MM.1S (cell line): Measurements from ENCODE around the gene TOR3A.

Experiments
- DNase-seq: peaks from one replicate; pipeline ENCODE4 v3.0.0-alpha.2; 2015
- H2AFZ ChIP-seq: fragments of 300-600 bp; sonication (generic); 2 replicates; pipeline ENCODE4 v1.6.0; 2016; ENCODE audit warnings: antibody characterized with exemption, low read length
- H3F3A ChIP-seq: fragments of 300-600 bp; sonication (generic); 2 replicates; pipeline ENCODE4 v1.6.1; 2016; ENCODE audit warnings: mild to moderate bottlenecking, antibody characterized with exemption, low read length, moderate library complexity, mixed read lengths; ENCODE audit not compliant: insufficient read depth
- H3K27ac ChIP-seq: fragments of 300-600 bp; sonication (generic); 2 replicates; pipeline ENCODE4 v1.5.1; 2016; ENCODE audit warnings: mild to moderate bottlenecking, low read length
- H3K27me3 ChIP-seq: fragments of 300-600 bp; sonication (generic); replicated peaks from 2 replicates; pipeline ENCODE4 v1.6.0; 2016; ENCODE audit warnings: low read length; ENCODE audit not compliant: insufficient read depth
- H3K36me3 ChIP-seq: fragments of 300-600 bp; sonication (generic); replicated peaks from 2 replicates; pipeline ENCODE4 v1.6.1; 2016; ENCODE audit warnings: mild to moderate bottlenecking, low read length, mixed read lengths; ENCODE audit not compliant: insufficient read depth
- H3K4me1 ChIP-seq: fragments of 300-600 bp; sonication (generic); 2 replicates; pipeline ENCODE4 v1.6.1; 2016; ENCODE audit warnings: low read length, mixed read lengths
- H3K4me2 ChIP-seq: fragments of 300-600 bp; sonication (generic); 2 replicates; pipeline ENCODE4 v1.6.0; 2016; ENCODE audit warnings: low read depth, low read length
- H3K4me3 ChIP-seq: fragments of 300-600 bp; sonication (generic); 2 replicates; pipeline ENCODE4 v1.5.1; 2016; ENCODE audit warnings: low read length, mixed read lengths
- H3K79me2 ChIP-seq: fragments of 300-600 bp; sonication (generic); 2 replicates; pipeline ENCODE4 v1.6.1; 2016; ENCODE audit warnings: mixed run types, low read length, mixed read lengths
- H3K9ac ChIP-seq: fragments of 300-600 bp; sonication (generic); 2 replicates; pipeline ENCODE4 v1.6.1; 2016; ENCODE audit warnings: low read length, mixed read lengths
- H3K9me2 ChIP-seq: fragments of 300-600 bp; sonication (generic); replicated peaks from 2 replicates; pipeline ENCODE4 v1.6.1; 2016; ENCODE audit warnings: mild to moderate bottlenecking, low read length, mixed read lengths; ENCODE audit not compliant: insufficient read depth
- H3K9me3 ChIP-seq: fragments of 300-600 bp; sonication (generic); replicated peaks from 2 replicates; pipeline ENCODE4 v1.6.1; 2016; ENCODE audit warnings: mild to moderate bottlenecking, low read length, mixed read lengths; ENCODE audit not compliant: insufficient read depth
- H4K20me1 ChIP-seq: fragments of 300-600 bp; sonication (generic); 2 replicates; pipeline ENCODE4 v1.6.1; 2016; ENCODE audit warnings: mild to moderate bottlenecking, low read length, moderate library complexity, mixed read lengths; ENCODE audit not compliant: insufficient read depth
- EZH2 ChIP-seq: fragments of 300-600 bp; sonication (generic); optimal IDR thresholded peaks from 2 replicates; pipeline ENCODE3; 2017; ENCODE audit warnings: low read depth, mild to moderate bottlenecking, antibody characterized with exemption, low read length, mixed read lengths
- EZH2phosphoT487 ChIP-seq: fragments of 300-600 bp; sonication (generic); IDR thresholded peaks from 2 replicates; pipeline ENCODE4 v1.6.1; 2018; ENCODE audit warnings: antibody characterized with exemption, low read length
- TF ChIP-seq, protein P1 (sequence below): fragments of 300-600 bp; sonication (generic); IDR thresholded peaks from 2 replicates; pipeline ENCODE4 v1.5.1; 2016; ENCODE audit warnings: antibody characterized with exemption, low read length, mixed read lengths

TOR3A gene

DNA sequence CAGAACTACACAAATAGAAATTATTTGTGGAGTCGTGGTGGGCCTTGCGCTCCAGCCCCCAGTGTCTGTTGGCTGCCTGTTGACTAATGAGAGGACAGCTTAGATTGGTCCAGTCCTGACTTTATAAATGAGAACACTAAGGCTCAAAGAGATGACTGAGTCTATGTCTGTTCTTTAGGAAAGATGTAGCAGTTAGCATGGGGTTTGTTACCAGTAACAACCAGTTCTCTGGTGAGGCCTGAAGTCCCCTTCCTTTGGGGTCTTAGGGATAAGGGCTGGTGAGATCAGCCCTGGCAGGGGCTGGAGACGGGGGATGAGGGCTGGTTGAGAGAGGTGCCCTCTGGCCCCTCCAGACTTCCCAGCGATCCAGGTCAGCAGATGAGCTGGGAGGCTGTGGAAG is 9.1 kb downstream of the TOR3A start:
- peaks cover 69% of the 10 kb centered on the region for H3K36me3 ChIP-seq
- no peak for DNase-seq
- H3K4me1 ChIP-seq = peaks cover 35% of the 10 kb centered on the region
- no peak overlapping the region for H3K4me2 ChIP-seq
- H3K9me2 ChIP-seq = no peaks in the 10 kb centered on the region
- H3F3A ChIP-seq = peaks cover 31% of the 10 kb centered on the region
- H3K4me3 ChIP-seq = no peak overlapping the region
- no peak overlapping the region for H3K9ac ChIP-seq
- H3K79me2 ChIP-seq = peaks cover 92% of the 10 kb centered on the region
- peaks cover 11% of the 10 kb centered on the region; the same call in 1 of the 2 replicates for H4K20me1 ChIP-seq
- H2AFZ ChIP-seq = no peak overlapping the region
- H3K9me3 ChIP-seq = no peaks in the 10 kb centered on the region
- no peak overlapping the region for H3K27ac ChIP-seq
- H3K27me3 ChIP-seq = no peaks in the 10 kb centered on the region
- TF ChIP-seq EZH2phosphoT487 = no peak
- TF ChIP-seq, protein P1, sequence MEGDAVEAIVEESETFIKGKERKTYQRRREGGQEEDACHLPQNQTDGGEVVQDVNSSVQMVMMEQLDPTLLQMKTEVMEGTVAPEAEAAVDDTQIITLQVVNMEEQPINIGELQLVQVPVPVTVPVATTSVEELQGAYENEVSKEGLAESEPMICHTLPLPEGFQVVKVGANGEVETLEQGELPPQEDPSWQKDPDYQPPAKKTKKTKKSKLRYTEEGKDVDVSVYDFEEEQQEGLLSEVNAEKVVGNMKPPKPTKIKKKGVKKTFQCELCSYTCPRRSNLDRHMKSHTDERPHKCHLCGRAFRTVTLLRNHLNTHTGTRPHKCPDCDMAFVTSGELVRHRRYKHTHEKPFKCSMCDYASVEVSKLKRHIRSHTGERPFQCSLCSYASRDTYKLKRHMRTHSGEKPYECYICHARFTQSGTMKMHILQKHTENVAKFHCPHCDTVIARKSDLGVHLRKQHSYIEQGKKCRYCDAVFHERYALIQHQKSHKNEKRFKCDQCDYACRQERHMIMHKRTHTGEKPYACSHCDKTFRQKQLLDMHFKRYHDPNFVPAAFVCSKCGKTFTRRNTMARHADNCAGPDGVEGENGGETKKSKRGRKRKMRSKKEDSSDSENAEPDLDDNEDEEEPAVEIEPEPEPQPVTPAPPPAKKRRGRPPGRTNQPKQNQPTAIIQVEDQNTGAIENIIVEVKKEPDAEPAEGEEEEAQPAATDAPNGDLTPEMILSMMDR = no peak
- TF ChIP-seq EZH2 = no peak

DNA sequence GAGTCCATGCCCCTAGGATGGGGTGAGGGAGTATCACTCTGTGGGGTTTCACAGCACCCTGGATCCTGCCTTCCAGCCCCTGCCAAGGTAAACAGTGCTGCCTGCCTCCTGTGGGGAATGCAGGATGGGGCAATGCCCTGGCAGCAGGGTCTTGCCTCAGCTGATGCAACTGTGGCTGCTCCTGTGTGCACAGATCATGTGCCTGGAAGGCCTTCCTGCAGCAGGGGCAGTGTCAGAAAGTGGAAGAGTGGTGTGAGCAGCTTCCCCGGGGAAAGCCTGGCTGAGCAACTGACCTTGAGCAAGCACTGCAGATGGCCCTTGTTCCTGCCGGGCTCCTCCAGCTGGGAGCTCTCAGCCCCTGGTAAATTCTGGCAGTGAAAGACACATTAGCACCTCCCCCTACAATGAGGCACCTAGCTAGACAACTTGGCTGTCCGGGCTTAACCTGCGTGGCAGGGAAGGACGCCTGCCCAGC is 9.9 kb downstream of the TOR3A start:
- Histone ChIP-seq H3K27me3 (no peaks in the 10 kb centered on the region), H3K4me3 (no peak overlapping the region), H3K36me3 (peaks cover 66% of the 10 kb centered on the region), H3K9me2 (no peaks in the 10 kb centered on the region), H3K27ac (peak overlapping the region; percentile 9; the same call in 1 of the 2 replicates), H3K9me3 (no peaks in the 10 kb centered on the region), H4K20me1 (peaks cover 11% of the 10 kb centered on the region; the same call in 1 of the 2 replicates), H3F3A (peaks cover 38% of the 10 kb centered on the region), H3K79me2 (peaks cover 85% of the 10 kb centered on the region), H3K9ac (no peak overlapping the region), H3K4me2 (no peak overlapping the region), H2AFZ (no peak overlapping the region), H3K4me1 (peaks cover 30% of the 10 kb centered on the region)
- TF ChIP-seq EZH2 = no peak
- no peak for TF ChIP-seq EZH2phosphoT487
- TF ChIP-seq, protein P1 = no peak
- DNase-seq = no peak

DNA sequence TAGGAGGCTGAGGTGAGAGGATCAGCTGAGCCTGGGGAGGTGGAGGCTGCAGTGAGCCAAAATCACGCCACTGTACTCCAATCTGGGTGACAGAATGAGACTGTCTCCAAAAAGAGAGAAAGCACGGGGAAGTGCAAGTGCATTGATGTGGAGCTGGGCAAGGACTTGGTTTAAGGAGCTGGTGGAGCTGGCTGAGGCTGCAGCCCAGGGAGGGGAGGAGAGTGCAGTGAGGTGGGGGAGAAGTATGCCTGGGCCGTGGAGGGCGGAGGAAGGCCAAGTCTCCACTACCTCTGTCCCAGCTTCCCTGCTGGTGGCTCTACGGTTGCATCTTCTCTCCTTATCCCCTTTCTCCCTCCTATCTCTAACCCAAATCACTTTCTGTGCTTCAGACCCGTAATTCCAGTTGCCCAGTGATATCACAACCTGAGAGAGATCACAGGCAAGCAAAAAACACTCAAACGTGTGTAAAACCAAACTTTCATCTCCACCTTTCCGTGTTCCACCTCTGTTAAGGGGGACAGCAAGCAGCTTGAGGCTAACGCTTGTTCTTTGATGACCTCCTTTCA is 11.1 kb downstream of the TOR3A start:
- no peaks in the 10 kb centered on the region for H3K9me3 ChIP-seq
- peaks cover 17% of the 10 kb centered on the region for H3K4me1 ChIP-seq
- H3F3A ChIP-seq = peaks cover 31% of the 10 kb centered on the region
- no peak overlapping the region for H3K4me3 ChIP-seq
- H3K4me2 ChIP-seq = no peak overlapping the region
- no peak overlapping the region for H2AFZ ChIP-seq
- no peak for DNase-seq
- H3K9ac ChIP-seq = no peak overlapping the region
- H3K27ac ChIP-seq = no peak overlapping the region
- peaks cover 72% of the 10 kb centered on the region for H3K79me2 ChIP-seq
- no peaks in the 10 kb centered on the region for H3K27me3 ChIP-seq
- TF ChIP-seq EZH2 = no peak
- H3K36me3 ChIP-seq = peaks cover 53% of the 10 kb centered on the region
- no peaks in the 10 kb centered on the region for H3K9me2 ChIP-seq
- H4K20me1 ChIP-seq = peaks cover 11% of the 10 kb centered on the region; the same call in 1 of the 2 replicates

DNA sequence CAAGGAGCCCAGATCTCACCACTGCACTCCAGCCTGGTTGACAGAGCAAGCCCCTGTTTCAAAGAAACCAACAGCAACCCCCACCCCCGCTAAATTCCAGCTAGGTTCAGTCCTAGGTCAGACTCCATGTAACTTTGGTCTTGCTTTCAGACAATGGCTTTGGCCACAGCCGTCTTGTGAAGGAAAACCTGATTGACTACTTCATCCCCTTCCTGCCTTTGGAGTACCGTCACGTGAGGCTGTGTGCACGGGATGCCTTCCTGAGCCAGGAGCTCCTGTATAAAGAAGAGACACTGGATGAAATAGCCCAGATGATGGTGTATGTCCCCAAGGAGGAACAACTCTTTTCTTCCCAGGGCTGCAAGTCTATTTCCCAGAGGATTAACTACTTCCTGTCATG is 12.9 kb downstream of the TOR3A start:
- no peak overlapping the region for H3K27ac ChIP-seq

More for the DNA sequence above, 12.9 kb downstream of the TOR3A start:
- H2AFZ ChIP-seq = no peak overlapping the region
- H3K36me3 ChIP-seq = peaks cover 41% of the 10 kb centered on the region
- no peaks in the 10 kb centered on the region for H3K9me3 ChIP-seq
- H3F3A ChIP-seq = peaks cover 22% of the 10 kb centered on the region
- no peak overlapping the region for H3K4me2 ChIP-seq
- no peaks in the 10 kb centered on the region; the same call in 1 of the 2 replicates for H3K4me1 ChIP-seq
- TF ChIP-seq, protein P1 = no peak
- TF ChIP-seq EZH2 (no peak), EZH2phosphoT487 (no peak)
- no peaks in the 10 kb centered on the region for H3K27me3 ChIP-seq
- H3K4me3 ChIP-seq = no peak overlapping the region
- peaks cover 11% of the 10 kb centered on the region; the same call in 1 of the 2 replicates for H4K20me1 ChIP-seq
- H3K79me2 ChIP-seq = peaks cover 54% of the 10 kb centered on the region
- H3K9ac ChIP-seq = no peak overlapping the region
- no peaks in the 10 kb centered on the region for H3K9me2 ChIP-seq
- DNase-seq = no peak
